ENCODE data around the gene ACER3.

ACER3 gene

GRCh38 chr11:77055913-77056312 lies 195.2 kb downstream of the ACER3 start:
- no peak overlapping the region for H4K5ac ChIP-seq (ENCODE audit: low read length)
- no peak overlapping the region for H3K18ac ChIP-seq (ENCODE audit: low read length)
- H3K79me1 ChIP-seq (ENCODE audit: low read length): no peaks in the 10 kb centered on the region
- no peaks in the 10 kb centered on the region for H3K4me1 ChIP-seq (ENCODE audit: control insufficient read depth, low read depth, low read length)
- H3K27ac ChIP-seq (ENCODE audit: low read depth, low read length): no peak overlapping the region
- no peak overlapping the region for H3K4ac ChIP-seq (ENCODE audit: low read depth, low read length)
- no peak overlapping the region for H3K9ac ChIP-seq (ENCODE audit: low read length)
- no peak overlapping the region for H3K56ac ChIP-seq (ENCODE audit: low read length)
- no peak overlapping the region for H2BK5ac ChIP-seq (ENCODE audit: low read length)
- no peak overlapping the region for H3K4me3 ChIP-seq (ENCODE audit: low read length)
- no peak overlapping the region for H3K23ac ChIP-seq (ENCODE audit: low read length)
- no peak overlapping the region for H3K4me2 ChIP-seq (ENCODE audit: low read length)
- no peak overlapping the region for H2BK15ac ChIP-seq (replicated peaks; ENCODE audit: low read depth)
- H2BK120ac ChIP-seq (ENCODE audit: low read depth, low read length): no peak overlapping the region
- no peak overlapping the region for H4K8ac ChIP-seq (ENCODE audit: low read depth, low read length)
- DNase-seq: no peak
- H3K27me3 ChIP-seq (ENCODE audit: insufficient read depth, low read length, poor library complexity): no peaks in the 10 kb centered on the region
- no peaks in the 10 kb centered on the region for H3K79me2 ChIP-seq (ENCODE audit: control insufficient read depth, insufficient read depth, low read length)
- WGBS (ENCODE audit: extremely low coverage, insufficient coverage, low lambda C conversion rate): no CpG with 5 or more reads among the region's 5 CpGs
- H3K36me3 ChIP-seq (ENCODE audit: control insufficient read depth, insufficient read depth, low read length): no peaks in the 10 kb centered on the region
- H2AK5ac ChIP-seq (ENCODE audit: low read length): no peak overlapping the region

DNA sequence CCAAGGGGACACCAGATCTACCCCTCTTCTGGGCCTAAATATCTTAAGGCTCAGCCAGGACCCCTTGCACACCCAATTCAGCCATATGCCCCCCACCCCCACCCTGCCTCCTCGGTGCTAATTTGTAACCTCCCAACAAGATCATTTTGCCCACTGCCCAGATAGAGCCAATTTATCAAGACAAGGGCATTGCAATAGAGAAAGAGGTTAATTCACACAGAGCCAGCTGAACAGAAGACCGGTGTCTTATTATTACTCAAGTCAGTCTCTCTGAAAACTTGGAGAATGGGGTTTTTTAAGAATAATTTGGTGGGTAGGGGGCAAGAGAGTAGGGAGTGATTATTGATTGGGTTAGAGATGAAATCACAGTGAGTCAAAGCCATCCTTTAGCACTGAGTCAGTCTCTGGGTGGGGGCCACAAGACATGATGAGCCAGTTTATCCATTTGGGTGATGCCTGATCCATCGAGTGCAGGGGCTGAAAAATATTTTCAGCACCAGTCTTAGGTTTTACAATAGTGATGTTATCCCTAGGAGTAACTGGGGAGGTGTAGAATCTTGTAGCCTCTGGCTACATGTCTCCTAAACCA lies 196.2 kb downstream of the ACER3 start:
- Histone ChIP-seq H2BK5ac (ENCODE audit: low read length) (no peak overlapping the region), H3K9ac (ENCODE audit: low read length) (no peak overlapping the region), H3K27me3 (ENCODE audit: insufficient read depth, low read length, poor library complexity) (no peaks in the 10 kb centered on the region), H4K8ac (ENCODE audit: low read depth, low read length) (no peak overlapping the region), H3K18ac (ENCODE audit: low read length) (no peak overlapping the region), H4K5ac (ENCODE audit: low read length) (no peak overlapping the region), H3K56ac (ENCODE audit: low read length) (no peak overlapping the region), H3K79me1 (ENCODE audit: low read length) (no peaks in the 10 kb centered on the region), H2AK5ac (ENCODE audit: low read length) (no peak overlapping the region), H3K4me3 (ENCODE audit: low read length) (no peak overlapping the region), H2BK120ac (ENCODE audit: low read depth, low read length) (no peak overlapping the region), H3K4me2 (ENCODE audit: low read length) (no peak overlapping the region), H3K4ac (ENCODE audit: low read depth, low read length) (no peak overlapping the region), H3K27ac (ENCODE audit: low read depth, low read length) (no peak overlapping the region), H2BK15ac (replicated peaks; ENCODE audit: low read depth) (no peak overlapping the region), H3K4me1 (ENCODE audit: control insufficient read depth, low read depth, low read length) (no peaks in the 10 kb centered on the region), H3K79me2 (ENCODE audit: control insufficient read depth, insufficient read depth, low read length) (no peaks in the 10 kb centered on the region), H3K36me3 (ENCODE audit: control insufficient read depth, insufficient read depth, low read length) (no peaks in the 10 kb centered on the region), H3K23ac (ENCODE audit: low read length) (no peak overlapping the region)
- DNase-seq: no peak
- no CpG with 5 or more reads among the region's 3 CpGs for WGBS (ENCODE audit: extremely low coverage, insufficient coverage, low lambda C conversion rate)

DNA sequence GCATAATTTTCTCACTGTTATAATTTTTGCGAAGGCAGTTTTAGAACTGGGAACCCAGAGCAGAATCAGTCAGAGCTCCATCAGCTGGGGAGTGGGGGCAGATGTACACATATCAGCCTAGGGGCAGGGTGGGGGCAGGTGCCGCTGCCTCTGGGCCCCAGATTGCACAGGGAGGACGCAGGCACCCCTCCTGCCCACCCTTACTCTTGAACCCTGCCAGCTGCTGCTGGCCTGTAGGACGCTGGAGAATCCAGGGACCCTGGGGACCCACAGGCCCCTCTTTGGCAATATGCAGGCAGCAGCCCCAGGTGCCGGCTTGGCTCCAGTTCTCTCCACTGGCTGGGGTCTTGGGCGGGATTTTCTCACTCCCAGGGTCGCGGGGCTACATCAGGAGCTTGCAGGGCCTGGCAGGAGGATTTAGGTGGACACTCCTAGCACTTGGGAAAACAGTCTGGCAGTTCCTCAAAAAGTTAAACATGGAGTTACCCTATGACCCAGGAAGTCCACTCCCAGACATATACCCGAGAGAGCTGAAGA lies 197.3 kb downstream of the ACER3 start:
- no CpG with 5 or more reads among the region's 9 CpGs for WGBS (ENCODE audit: extremely low coverage, insufficient coverage, low lambda C conversion rate)

GRCh38 chr11:77058900-77059299 lies 198.2 kb downstream of the ACER3 start:
- H4K5ac ChIP-seq (ENCODE audit: low read length): no peak overlapping the region
- no peak overlapping the region for H3K23ac ChIP-seq (ENCODE audit: low read length)
- H3K18ac ChIP-seq (ENCODE audit: low read length): no peak overlapping the region
- H3K4me3 ChIP-seq (ENCODE audit: low read length): no peak overlapping the region
- no peak overlapping the region for H2BK120ac ChIP-seq (ENCODE audit: low read depth, low read length)
- H3K36me3 ChIP-seq (ENCODE audit: control insufficient read depth, insufficient read depth, low read length): no peaks in the 10 kb centered on the region
- no peaks in the 10 kb centered on the region for H3K27me3 ChIP-seq (ENCODE audit: insufficient read depth, low read length, poor library complexity)
- H3K79me1 ChIP-seq (ENCODE audit: low read length): no peaks in the 10 kb centered on the region
- H3K4ac ChIP-seq (ENCODE audit: low read depth, low read length): no peak overlapping the region
- H2AK5ac ChIP-seq (ENCODE audit: low read length): no peak overlapping the region
- no peak overlapping the region for H3K56ac ChIP-seq (ENCODE audit: low read length)
- no peak for DNase-seq
- no peaks in the 10 kb centered on the region for H3K79me2 ChIP-seq (ENCODE audit: control insufficient read depth, insufficient read depth, low read length)
- H4K8ac ChIP-seq (ENCODE audit: low read depth, low read length): no peak overlapping the region
- H2BK15ac ChIP-seq (replicated peaks; ENCODE audit: low read depth): no peak overlapping the region
- no peak overlapping the region for H3K4me2 ChIP-seq (ENCODE audit: low read length)
- H3K9ac ChIP-seq (ENCODE audit: low read length): no peak overlapping the region
- no peak overlapping the region for H3K27ac ChIP-seq (ENCODE audit: low read depth, low read length)
- H3K4me1 ChIP-seq (ENCODE audit: control insufficient read depth, low read depth, low read length): no peaks in the 10 kb centered on the region
- WGBS (ENCODE audit: extremely low coverage, insufficient coverage, low lambda C conversion rate): no CpG with 5 or more reads among the region's 2 CpGs
- no peak overlapping the region for H2BK5ac ChIP-seq (ENCODE audit: low read length)

More for the DNA sequence above, 197.3 kb downstream of the ACER3 start:
- Histone ChIP-seq H3K4me1 (ENCODE audit: control insufficient read depth, low read depth, low read length) (no peaks in the 10 kb centered on the region), H3K9ac (ENCODE audit: low read length) (no peak overlapping the region), H4K8ac (ENCODE audit: low read depth, low read length) (no peak overlapping the region), H3K56ac (ENCODE audit: low read length) (no peak overlapping the region), H3K36me3 (ENCODE audit: control insufficient read depth, insufficient read depth, low read length) (no peaks in the 10 kb centered on the region), H3K4me2 (ENCODE audit: low read length) (no peak overlapping the region), H3K23ac (ENCODE audit: low read length) (no peak overlapping the region), H3K18ac (ENCODE audit: low read length) (no peak overlapping the region), H3K79me1 (ENCODE audit: low read length) (no peaks in the 10 kb centered on the region), H3K4me3 (ENCODE audit: low read length) (no peak overlapping the region), H2AK5ac (ENCODE audit: low read length) (no peak overlapping the region), H2BK15ac (replicated peaks; ENCODE audit: low read depth) (no peak overlapping the region), H3K27me3 (ENCODE audit: insufficient read depth, low read length, poor library complexity) (no peaks in the 10 kb centered on the region), H2BK120ac (ENCODE audit: low read depth, low read length) (no peak overlapping the region), H4K5ac (ENCODE audit: low read length) (no peak overlapping the region), H3K27ac (ENCODE audit: low read depth, low read length) (no peak overlapping the region), H3K79me2 (ENCODE audit: control insufficient read depth, insufficient read depth, low read length) (no peaks in the 10 kb centered on the region), H2BK5ac (ENCODE audit: low read length) (no peak overlapping the region), H3K4ac (ENCODE audit: low read depth, low read length) (no peak overlapping the region)
- DNase-seq: no peak

- no peaks in the 10 kb centered on the region for H3K79me2 ChIP-seq (ENCODE audit: control insufficient read depth, insufficient read depth, low read length)
- H3K27me3 ChIP-seq (ENCODE audit: insufficient read depth, low read length, poor library complexity): no peaks in the 10 kb centered on the region
- H2BK5ac ChIP-seq (ENCODE audit: low read length): no peak overlapping the region
- H3K27ac ChIP-seq (ENCODE audit: low read depth, low read length): no peak overlapping the region
- H3K36me3 ChIP-seq (ENCODE audit: control insufficient read depth, insufficient read depth, low read length): no peaks in the 10 kb centered on the region
- H3K18ac ChIP-seq (ENCODE audit: low read length): no peak overlapping the region
- H3K56ac ChIP-seq (ENCODE audit: low read length): no peak overlapping the region
- no peak overlapping the region for H2BK15ac ChIP-seq (replicated peaks; ENCODE audit: low read depth)
- no peaks in the 10 kb centered on the region for H3K79me1 ChIP-seq (ENCODE audit: low read length)
- no peak overlapping the region for H3K4me3 ChIP-seq (ENCODE audit: low read length)
- no peak overlapping the region for H3K9ac ChIP-seq (ENCODE audit: low read length)
- WGBS (ENCODE audit: extremely low coverage, insufficient coverage, low lambda C conversion rate): no CpG with 5 or more reads among the region's 5 CpGs
- no peak overlapping the region for H3K23ac ChIP-seq (ENCODE audit: low read length)
- no peak overlapping the region for H4K5ac ChIP-seq (ENCODE audit: low read length)
- H2BK120ac ChIP-seq (ENCODE audit: low read depth, low read length): no peak overlapping the region
- H3K4ac ChIP-seq (ENCODE audit: low read depth, low read length): no peak overlapping the region
- H2AK5ac ChIP-seq (ENCODE audit: low read length): no peak overlapping the region
- H3K4me1 ChIP-seq (ENCODE audit: control insufficient read depth, low read depth, low read length): no peaks in the 10 kb centered on the region
- H4K8ac ChIP-seq (ENCODE audit: low read depth, low read length): no peak overlapping the region
- no peak for DNase-seq
- no peak overlapping the region for H3K4me2 ChIP-seq (ENCODE audit: low read length)
These were observed 199.1 kb downstream of the ACER3 start for GRCh38 chr11:77059806-77060205.

DNA sequence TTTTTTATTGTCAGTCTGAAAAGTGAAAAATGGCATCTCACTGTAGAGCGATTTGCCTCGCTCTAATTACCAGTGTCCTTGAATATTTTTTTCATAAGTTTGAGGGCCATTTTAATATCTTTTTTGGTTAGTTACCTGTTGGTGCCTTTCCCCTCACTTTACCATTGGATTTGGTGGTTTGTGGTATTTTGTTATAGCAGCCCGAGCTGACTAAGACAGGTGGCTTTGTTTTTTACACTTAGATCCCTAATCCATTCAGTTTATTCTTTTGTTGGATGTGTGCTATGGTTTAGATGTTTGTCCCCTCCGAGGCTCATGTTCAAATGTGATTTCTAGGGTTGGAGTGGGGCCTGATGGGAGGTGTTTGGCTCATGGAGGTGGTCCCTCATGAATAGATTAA lies 199.5 kb downstream of the ACER3 start:
- no CpG with 5 or more reads among the region's 4 CpGs for WGBS (ENCODE audit: extremely low coverage, insufficient coverage, low lambda C conversion rate)

More for the DNA sequence above, 199.5 kb downstream of the ACER3 start:
- Histone ChIP-seq H3K27ac (ENCODE audit: low read depth, low read length) (no peak overlapping the region), H3K27me3 (ENCODE audit: insufficient read depth, low read length, poor library complexity) (no peaks in the 10 kb centered on the region), H4K5ac (ENCODE audit: low read length) (no peak overlapping the region), H3K23ac (ENCODE audit: low read length) (no peak overlapping the region), H2BK5ac (ENCODE audit: low read length) (no peak overlapping the region), H3K4ac (ENCODE audit: low read depth, low read length) (no peak overlapping the region), H3K56ac (ENCODE audit: low read length) (no peak overlapping the region), H3K79me1 (ENCODE audit: low read length) (no peaks in the 10 kb centered on the region), H3K4me3 (ENCODE audit: low read length) (no peak overlapping the region), H3K9ac (ENCODE audit: low read length) (no peak overlapping the region), H3K4me2 (ENCODE audit: low read length) (no peak overlapping the region), H2BK120ac (ENCODE audit: low read depth, low read length) (no peak overlapping the region), H3K4me1 (ENCODE audit: control insufficient read depth, low read depth, low read length) (no peaks in the 10 kb centered on the region), H3K36me3 (ENCODE audit: control insufficient read depth, insufficient read depth, low read length) (no peaks in the 10 kb centered on the region), H4K8ac (ENCODE audit: low read depth, low read length) (no peak overlapping the region), H3K18ac (ENCODE audit: low read length) (no peak overlapping the region), H3K79me2 (ENCODE audit: control insufficient read depth, insufficient read depth, low read length) (no peaks in the 10 kb centered on the region), H2AK5ac (ENCODE audit: low read length) (no peak overlapping the region), H2BK15ac (replicated peaks; ENCODE audit: low read depth) (no peak overlapping the region)
- no peak for DNase-seq
